Right atrium auricular region (tissue), 2 donors: ENCODE results near the gene BABAM2. TPM values are rescaled to one million over a fixed set of nuclear protein-coding genes. Genes with fewer than 3 reads are reported as not detected.

Experiments used
- DNase-seq: peaks from one replicate; pipeline ENCODE4 v3.0.0-alpha.2; 2019; ENCODE audit warnings: low spot score
- H3K27ac ChIP-seq, 2 donors: fragments of 200-600 bp; sonication (generic); 1 replicate in 1 of 2; 2 replicates in 1 of 2; pipeline ENCODE4 v1.5.1; 2016 to 2019
- H3K27me3 ChIP-seq, 2 donors: fragments of 200-600 bp; sonication (generic); one replicate each; pipeline versions ENCODE4 v1.5.1 to v1.6.0; 2017 to 2019
- H3K36me3 ChIP-seq: fragments of 200-600 bp; sonication (generic); one replicate; pipeline ENCODE4 v1.5.1; 2016
- H3K4me1 ChIP-seq, 2 donors: fragments of 200-600 bp; sonication (generic); one replicate each; pipeline versions ENCODE4 v1.5.1 to v1.6.0; 2017 to 2019
- H3K4me3 ChIP-seq, 2 donors: fragments of 200-600 bp; sonication (generic); 1 replicate in 1 of 2; 2 replicates in 1 of 2; pipeline ENCODE4 v1.5.1; 2017 to 2019; ENCODE audit warnings: mild to moderate bottlenecking in 1 of 2, moderate library complexity in 1 of 2
- H3K9me3 ChIP-seq, 2 donors: fragments of 200-600 bp; sonication (generic); one replicate each; pipeline ENCODE4 v1.5.1; 2019
- CTCF ChIP-seq, 2 donors: fragments of 200-600 bp; sonication (generic); IDR thresholded peaks; one replicate each; pipeline ENCODE4 v1.5.1; 2019; ENCODE audit warnings: antibody characterized with exemption in 2 of 2
- total RNA-seq, 2 donors: library from RNA; depleted of rRNA; stranded (reverse); fragments of >200 nt; gene quantifications; one replicate each; pipeline ENCODE4 v1.1.0, GENCODE V29; 2016

Gene BABAM2
- total RNA-seq, 2 donors from 2014 or later, result 58.8 to 60.6 TPM

GRCh38 chr2:28343184-28343942 lies 452.8 kb downstream of the BABAM2 start:
- Histone ChIP-seq H3K4me1 (peaks cover 3 to 55% of the 10 kb centered on the region in 2 donors), H3K9me3 (no peaks in the 10 kb centered on the region), H3K4me3 (no peak overlapping the region), H3K27ac (peak overlapping the region; percentile 78 to 83), H3K36me3 (no peaks in the 10 kb centered on the region), H3K27me3 (no peaks in the 10 kb centered on the region)
- DNase-seq, result no peak
- no peak for TF ChIP-seq CTCF (IDR thresholded peaks at IDR 0.05)

- TF ChIP-seq CTCF (IDR thresholded peaks at IDR 0.05), result no peak
- Histone ChIP-seq H3K36me3 (no peaks in the 10 kb centered on the region), H3K9me3 (no peaks in the 10 kb centered on the region), H3K4me1 (peaks cover 3 to 47% of the 10 kb centered on the region in 2 donors), H3K27ac (no peak overlapping the region), H3K4me3 (no peak overlapping the region), H3K27me3 (no peaks in the 10 kb centered on the region)
- no peak for DNase-seq
These were observed 453.6 kb downstream of the BABAM2 start for GRCh38 chr2:28343971-28344715.

- no peak overlapping the region for H3K27ac ChIP-seq
- no peaks in the 10 kb centered on the region for H3K27me3 ChIP-seq
- no peak for DNase-seq
- no peak overlapping the region for H3K4me3 ChIP-seq
- H3K4me1 ChIP-seq, result peaks cover 3 to 42% of the 10 kb centered on the region in 2 donors
- H3K9me3 ChIP-seq, result no peaks in the 10 kb centered on the region
- no peak for TF ChIP-seq CTCF (IDR thresholded peaks at IDR 0.05)
- no peaks in the 10 kb centered on the region for H3K36me3 ChIP-seq
These were observed 454.3 kb downstream of the BABAM2 start for GRCh38 chr2:28344756-28345373.

- Histone ChIP-seq H3K4me3 (no peak overlapping the region), H3K27me3 (no peaks in the 10 kb centered on the region), H3K27ac (no peak overlapping the region), H3K36me3 (no peaks in the 10 kb centered on the region), H3K4me1 (peaks cover 3 to 35% of the 10 kb centered on the region in 2 donors), H3K9me3 (no peaks in the 10 kb centered on the region)
- DNase-seq, result no peak
- TF ChIP-seq CTCF (IDR thresholded peaks at IDR 0.05), result no peak
These were observed 455.1 kb downstream of the BABAM2 start for GRCh38 chr2:28345619-28346018.

- no peak overlapping the region for H3K4me3 ChIP-seq
- DNase-seq, result no peak
- H3K27me3 ChIP-seq, result no peaks in the 10 kb centered on the region
- H3K36me3 ChIP-seq, result no peaks in the 10 kb centered on the region
- TF ChIP-seq CTCF (IDR thresholded peaks at IDR 0.05), result no peak
- peak overlapping the region in 1 of 2 donors; percentile 23 for H3K27ac ChIP-seq
- H3K4me1 ChIP-seq, result peaks cover 3 to 26% of the 10 kb centered on the region in 2 donors
- no peaks in the 10 kb centered on the region for H3K9me3 ChIP-seq
These were observed 456.1 kb downstream of the BABAM2 start for GRCh38 chr2:28346587-28346986.
